HepG2 (cell line): Measurements from ENCODE around the gene SNRNP25. TPM values are rescaled to one million over a fixed set of nuclear protein-coding genes. Genes with fewer than 3 reads are reported as not detected.

Source experiments
- ARID3A ChIP-seq: IDR thresholded peaks from 2 replicates; pipeline ENCODE4 v1.6.1; 2012; ENCODE audit warnings: low read depth, low read length, improper control_type of control experiment
- DZIP1 ChIP-seq: sonication (generic); formaldehyde crosslinking; IDR thresholded peaks from 2 replicates; pipeline ENCODE4 v1.5.0; 2020; ENCODE audit warnings: mild to moderate bottlenecking, missing genetic modification reagents
- FOSL2 ChIP-seq: sonication (generic); formaldehyde crosslinking; IDR thresholded peaks from 2 replicates; pipeline ENCODE4 v1.4.0; 2020; ENCODE audit warnings: missing genetic modification reagents
- FOXO1 ChIP-seq: sonication (generic); formaldehyde crosslinking; IDR thresholded peaks from 2 replicates; pipeline ENCODE4 v1.4.0; 2020; ENCODE audit warnings: missing genetic modification reagents
- HNRNPK ChIP-seq: fragments of 200-400 bp; formaldehyde crosslinking; IDR thresholded peaks from 2 replicates; pipeline ENCODE4 v1.6.1; 2018; ENCODE audit warnings: low read length, low read depth, moderate library complexity, mild to moderate bottlenecking; ENCODE audit not compliant: poor library complexity, severe bottlenecking
- IRX3 ChIP-seq: sonication (generic); formaldehyde crosslinking; IDR thresholded peaks from 2 replicates; pipeline ENCODE4 v1.8.1; 2023; ENCODE audit warnings: mild to moderate bottlenecking, low read depth, missing genetic modification reagents, borderline replicate concordance
- KLF11 ChIP-seq: IDR thresholded peaks from 2 replicates; pipeline ENCODE4 v1.6.1; 2016; ENCODE audit warnings: missing compliant biosample characterization
- MTERF4 ChIP-seq: sonication (generic); formaldehyde crosslinking; IDR thresholded peaks from 2 replicates; pipeline ENCODE4 v1.8.0; 2023; ENCODE audit warnings: mild to moderate bottlenecking, missing genetic modification reagents
- PAXIP1 ChIP-seq: sonication (generic); formaldehyde crosslinking; conservative IDR thresholded peaks from 2 replicates; pipeline ENCODE4 v1.4.0; 2020; ENCODE audit warnings: mild to moderate bottlenecking, missing genetic modification reagents, moderate library complexity
- PHF8 ChIP-seq: sonication (generic); formaldehyde crosslinking; IDR thresholded peaks from 2 replicates; pipeline ENCODE4 v1.5.0; 2020; ENCODE audit warnings: missing genetic modification reagents
- ZMYM3 ChIP-seq: sonication (generic); formaldehyde crosslinking; IDR thresholded peaks from 2 replicates; pipeline ENCODE4 v1.5.1; 2020; ENCODE audit warnings: mild to moderate bottlenecking, missing genetic modification reagents
- ZNF180 ChIP-seq: sonication (generic); formaldehyde crosslinking; IDR thresholded peaks from 2 replicates; pipeline ENCODE4 v1.4.0; 2020; ENCODE audit warnings: low read depth, missing genetic modification reagents, borderline replicate concordance
- ZNF256 ChIP-seq: sonication (generic); formaldehyde crosslinking; conservative IDR thresholded peaks from 2 replicates; pipeline ENCODE4 v1.4.0; 2020; ENCODE audit warnings: missing genetic modification reagents
- ZNF552 ChIP-seq: sonication (generic); formaldehyde crosslinking; IDR thresholded peaks from 2 replicates; pipeline ENCODE4 v1.9.0; 2022; ENCODE audit warnings: missing genetic modification reagents, mild to moderate bottlenecking, borderline replicate concordance
- ZNF770 ChIP-seq: sonication (generic); formaldehyde crosslinking; IDR thresholded peaks from 2 replicates; pipeline ENCODE4 v1.5.0; 2020; ENCODE audit warnings: mild to moderate bottlenecking, missing genetic modification reagents
- polyA plus RNA-seq, 8 experiments: library from polyadenylated mRNA; depleted of rRNA in 3 of 8; stranded (reverse) in 7 of 8; unstranded in 1 of 8; fragments of >200 nt; fragmentation: Illumina TruSeq in 4 of 8; extraction: Trizol in 4 of 8; gene quantifications; 2 replicates each; pipeline versions ENCODE4 v1.2.1 to v1.2.3, GENCODE V29; 2011 to 2016; ENCODE audit warnings: low read depth in 4 of 8, missing spikeins in 1 of 8, mixed read lengths in 1 of 8; ENCODE audit not compliant: insufficient read depth in 1 of 8
- total RNA-seq, 5 experiments: library from RNA; depleted of rRNA; stranded (reverse); fragments of >200 nt; fragmentation: Illumina TruSeq; extraction: Trizol; gene quantifications; 2 replicates each; pipeline ENCODE4 v1.2.3, GENCODE V29; 2016; ENCODE audit warnings: low read depth in 1 of 5

Gene SNRNP25
- total and polyA plus RNA-seq, 2 of the 13 experiments (the other 11 are each of a cell fraction or from before 2014, with no cell fraction given): 34.1 to 97.4 TPM

GRCh38 chr16:53346-54236 lies at the start of gene SNRNP25, which contains the start of gene POLR3K (continued):
- no peak; the same call in 1 of the 2 replicates for TF ChIP-seq DZIP1 (CRISPR knock-in tag)
- 0 out of 2 replicates have a peak, but pooled peaks have one; percentile 7 for TF ChIP-seq ZNF256
- 0 out of 2 replicates have a peak, but pooled peaks have one; percentile 6 for TF ChIP-seq PAXIP1
- peak; percentile 13; the same call in 1 of the 2 replicates for TF ChIP-seq KLF11 (CRISPR knock-in tag)
- no peak for TF ChIP-seq ZMYM3 (CRISPR knock-in tag)
- peak; percentile 47; the same call in 1 of the 2 replicates for TF ChIP-seq MTERF4 (CRISPR knock-in tag)
- peak; percentile 25; the same call in 1 of the 2 replicates for TF ChIP-seq IRX3 (CRISPR knock-in tag)
- no peak for TF ChIP-seq ARID3A
- TF ChIP-seq ZNF180 (CRISPR knock-in tag): no peak
- TF ChIP-seq FOSL2: no peak
- peak; percentile 72 for TF ChIP-seq HNRNPK
- no peak; the same call in 1 of the 2 replicates for TF ChIP-seq ZNF552
- peak; percentile 5; the same call in 1 of the 2 replicates for TF ChIP-seq FOXO1 (CRISPR knock-in tag)
- TF ChIP-seq ZNF770 (CRISPR knock-in tag): no peak
- TF ChIP-seq PHF8: peak; percentile 92
